GM21619 (cell line): ENCODE data around the gene LCLAT1.

ENCODE experiments used
- ATAC-seq: cut with Tn5 transposase; IDR thresholded peaks from one replicate; pipeline ENCODE4 v1.9.1; 2021; ENCODE audit not compliant: unreplicated experiment

The LCLAT1 gene

GRCh38 chr2:30447149-30448045 is at the start of gene LCLAT1:
LCLAT1 (plus strand) TSS chr2:30447246; CDS start chr2:30525591, 78,345 bp downstream.
- ATAC-seq = peak; percentile 96

GRCh38 chr2:30398084-30398873 is 48.8 kb upstream of the LCLAT1 start:
- ATAC-seq = no peak

- ATAC-seq = no peak
These were observed 46.7 kb upstream of the LCLAT1 start for GRCh38 chr2:30400151-30400954.

- ATAC-seq = no peak
These were observed 44.4 kb upstream of the LCLAT1 start for GRCh38 chr2:30402441-30403182.

- ATAC-seq = no peak
These were observed 43.3 kb upstream of the LCLAT1 start for GRCh38 chr2:30403592-30404312.

DNA sequence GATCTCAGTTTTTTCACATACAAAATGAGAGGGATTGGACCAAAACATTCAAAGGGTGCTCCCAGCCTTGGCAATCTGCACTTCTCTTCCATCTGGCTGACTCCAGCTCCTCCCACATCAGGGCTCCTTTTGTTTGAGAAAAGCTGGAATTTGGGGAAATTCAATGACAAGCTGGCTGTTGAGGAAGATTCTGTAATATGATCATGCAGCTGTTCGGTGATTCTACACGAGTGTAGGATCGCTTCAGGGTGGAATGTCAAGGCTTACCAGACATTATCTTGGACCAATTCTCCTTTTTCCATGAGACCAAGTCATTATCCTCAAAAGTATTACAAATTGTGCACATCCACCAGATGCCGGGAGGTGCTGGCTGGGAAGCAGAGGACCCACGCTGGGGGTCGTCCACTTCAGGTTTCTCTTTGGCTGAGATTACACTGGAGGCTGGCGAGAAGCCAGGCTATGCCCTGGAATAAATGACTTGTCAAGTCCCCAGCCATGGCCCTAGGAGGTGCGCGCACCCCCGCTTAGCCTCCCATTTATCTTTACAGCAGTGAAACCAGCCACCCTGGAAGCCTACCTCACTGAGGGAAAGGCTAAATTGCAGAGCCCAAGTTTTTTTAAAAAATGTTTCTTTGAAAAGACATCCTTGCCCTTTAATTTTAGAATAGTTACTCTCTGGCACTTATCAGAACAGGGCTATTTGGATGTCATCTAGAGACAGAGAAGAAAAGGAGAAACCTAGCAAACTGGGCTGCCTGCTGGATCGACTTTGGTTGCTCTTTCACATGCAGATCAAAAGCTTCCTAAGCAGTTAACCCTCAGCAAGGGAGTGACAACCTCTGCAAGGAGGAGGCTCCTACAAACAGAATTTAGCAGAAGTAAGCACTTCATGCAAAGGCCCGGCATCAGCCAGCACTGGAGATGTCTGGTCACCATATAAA is 42.5 kb upstream of the LCLAT1 start:
- ATAC-seq = no peak

GRCh38 chr2:30405260-30405605 is 41.8 kb upstream of the LCLAT1 start:
- no peak for ATAC-seq

DNA sequence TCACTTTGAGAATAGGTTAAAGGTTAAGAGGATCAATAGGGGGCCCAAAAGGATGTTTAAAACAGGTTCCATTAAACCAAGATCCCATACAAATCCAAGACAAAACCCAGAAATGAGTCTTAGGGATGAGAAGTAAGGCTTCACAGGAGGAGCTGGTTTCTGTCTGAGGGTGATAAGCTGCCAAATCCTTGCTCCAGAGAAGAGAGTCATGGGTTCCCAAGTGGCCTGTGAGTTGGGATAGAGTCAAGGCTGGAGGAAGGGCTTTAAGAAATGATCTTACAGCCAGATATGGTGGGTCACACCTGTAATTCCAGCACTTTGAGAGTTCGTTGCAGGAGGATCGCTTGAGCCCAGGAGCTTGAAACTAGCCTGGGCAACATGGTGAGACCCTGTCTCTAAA is 40.2 kb upstream of the LCLAT1 start:
- no peak for ATAC-seq

DNA sequence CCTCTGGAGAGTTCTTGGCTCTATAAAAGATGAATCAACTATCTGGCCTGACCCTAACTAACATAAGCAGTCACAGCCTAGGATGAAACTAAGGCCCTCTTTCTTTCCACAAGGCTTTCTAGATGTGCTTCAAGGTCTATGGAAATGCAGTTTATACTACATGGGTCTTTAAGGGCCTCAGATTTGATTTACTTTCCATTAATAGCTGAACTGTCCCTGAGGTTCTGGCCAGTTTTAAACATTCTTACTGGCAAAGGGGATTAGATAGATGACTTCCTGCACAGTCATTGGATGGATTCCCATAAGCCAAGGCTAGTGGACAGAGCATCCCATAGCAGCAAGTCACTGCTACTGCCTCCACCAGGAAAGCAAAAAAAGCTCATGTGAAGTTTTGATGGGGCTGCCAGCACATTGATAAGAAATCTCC is 38.1 kb upstream of the LCLAT1 start:
- ATAC-seq = no peak

- ATAC-seq = no peak
These were observed 36.8 kb upstream of the LCLAT1 start for GRCh38 chr2:30410217-30410616.

- no peak for ATAC-seq
These were observed 34.9 kb upstream of the LCLAT1 start for GRCh38 chr2:30412047-30412683.

DNA sequence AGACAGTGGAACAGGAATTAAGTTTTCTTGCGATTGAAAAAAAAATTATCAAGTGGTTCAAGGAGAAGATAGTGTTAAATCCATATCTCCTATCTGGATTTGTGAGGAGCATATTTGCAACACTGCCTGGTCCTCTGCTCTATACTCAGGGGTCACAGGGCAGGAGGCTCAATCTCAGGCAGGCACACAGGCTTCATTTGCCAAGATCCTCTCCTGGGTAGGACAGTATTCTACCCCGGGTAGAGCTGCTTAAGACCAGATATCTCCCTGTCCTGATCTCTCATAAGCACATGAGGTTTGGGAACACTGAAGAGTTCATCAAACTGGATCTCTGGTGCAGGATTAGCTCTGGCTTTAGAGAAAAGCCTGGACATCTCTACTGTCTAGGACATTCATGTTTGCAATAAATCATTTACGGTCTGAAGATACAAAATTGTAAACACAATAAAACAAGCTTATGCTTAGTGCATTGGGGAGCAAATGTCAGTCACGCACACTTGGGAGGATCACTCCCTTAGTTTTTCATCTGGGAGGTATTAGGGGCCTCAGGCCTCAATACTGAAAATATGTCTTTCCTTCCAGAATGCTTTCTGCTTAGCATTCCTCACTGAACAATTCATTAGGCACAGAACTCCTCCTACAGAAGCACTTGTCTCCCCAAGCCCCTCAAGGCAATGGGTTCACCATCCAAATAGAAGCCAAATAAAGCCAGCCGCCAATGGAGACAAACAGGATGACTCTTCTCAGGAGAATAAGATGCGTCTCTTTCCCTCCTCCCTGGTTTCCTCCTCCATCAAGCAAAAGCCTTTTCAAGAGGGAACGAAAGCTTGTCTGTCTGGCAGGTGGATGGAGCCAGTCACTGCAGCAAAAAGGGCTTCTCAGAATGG is 34.1 kb upstream of the LCLAT1 start:
- no peak for ATAC-seq

DNA sequence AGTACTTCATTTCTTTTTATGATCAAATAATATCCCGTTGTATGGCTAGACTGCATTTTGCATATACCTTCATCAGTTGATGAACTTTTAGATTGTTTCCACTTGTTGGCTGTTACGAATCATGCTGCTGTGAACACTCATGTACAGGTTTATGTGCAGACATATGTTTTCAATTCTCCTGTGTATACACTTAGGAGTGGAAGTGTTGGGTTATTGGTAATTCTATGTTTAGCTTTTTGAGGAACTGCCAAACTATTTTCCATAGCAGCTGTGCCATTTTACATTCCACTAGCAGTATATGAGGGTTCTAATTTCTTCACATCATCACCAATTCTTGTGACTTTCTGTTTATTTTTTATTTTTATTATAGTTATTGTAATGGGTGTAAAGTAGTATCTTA is 32.1 kb upstream of the LCLAT1 start:
- no peak for ATAC-seq

DNA sequence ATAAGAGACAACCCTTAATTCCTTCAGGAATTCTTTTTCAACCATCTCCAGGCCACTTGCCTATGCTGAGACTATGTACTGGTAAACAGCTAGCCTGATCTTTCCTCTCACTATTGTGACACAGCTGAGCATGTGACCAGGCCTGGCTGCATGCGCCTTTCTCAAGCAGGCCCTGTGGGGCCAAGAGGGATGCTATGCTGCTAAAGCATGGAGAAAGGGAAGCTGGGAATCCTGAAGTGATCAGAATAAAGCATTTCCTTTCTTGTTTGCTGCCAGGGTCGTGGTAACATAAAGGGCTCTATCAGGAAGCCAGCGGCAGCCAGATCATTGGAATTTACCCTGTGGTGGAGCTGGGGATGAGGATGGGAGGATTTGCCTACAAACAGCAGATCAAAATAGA is 29.8 kb upstream of the LCLAT1 start:
- ATAC-seq = no peak

GRCh38 chr2:30421026-30421603 is 25.9 kb upstream of the LCLAT1 start:
- ATAC-seq = no peak

DNA sequence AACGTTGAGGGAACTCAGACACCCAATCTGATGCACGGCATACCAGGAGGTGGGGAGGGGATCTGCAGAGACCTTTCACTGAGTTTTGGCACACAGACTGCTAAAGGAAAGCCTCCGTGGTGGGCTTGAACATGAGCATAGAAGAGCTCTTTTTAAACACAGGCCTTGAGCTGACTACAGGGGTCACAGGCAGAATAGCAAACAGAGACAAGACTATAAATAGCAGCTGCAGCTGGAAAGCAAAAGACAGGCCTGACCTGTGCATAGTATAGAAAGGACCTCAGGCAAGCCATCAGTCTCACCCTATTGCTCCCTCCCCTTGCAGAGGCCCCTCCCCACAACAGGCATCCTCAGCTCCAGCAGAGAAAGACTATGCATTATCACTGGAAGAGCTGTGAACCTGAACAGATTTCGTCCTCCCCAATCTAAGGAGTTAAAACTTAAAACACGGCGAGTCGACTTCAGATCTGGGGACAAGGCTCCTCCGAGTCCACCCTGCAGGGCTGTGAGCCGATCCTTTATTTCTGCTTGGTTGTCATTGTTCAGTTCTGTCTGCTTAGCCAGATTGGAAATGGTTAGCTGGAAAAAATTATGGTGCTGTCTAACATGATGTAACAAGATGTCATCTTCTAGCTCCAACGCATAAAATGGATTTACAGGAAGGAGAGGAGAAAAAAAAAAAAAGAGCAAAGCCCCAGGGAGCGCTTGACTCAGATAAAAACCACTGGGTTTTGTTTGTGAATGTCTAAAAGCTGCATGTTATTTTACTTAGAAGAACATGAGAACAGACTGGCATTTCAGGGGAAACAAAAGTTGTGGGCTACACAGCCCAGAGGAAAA is 25.2 kb upstream of the LCLAT1 start:
- peak; percentile 37 for ATAC-seq
